ENCODE data around the gene STPG2. TPM values are rescaled to one million over a fixed set of nuclear protein-coding genes. Genes with fewer than 3 reads are reported as not detected.

Gene STPG2
- total and polyA plus RNA-seq, 12 donors = 0.07 to 1.8 (median 0.61) TPM; not detected in 3

- Histone ChIP-seq H3K27me3 (no peaks in the 10 kb centered on the region), H3K4me1 (replicated peaks in 1 of 2) (no peaks in the 10 kb centered on the region), H3K4me3 (no peak overlapping the region), H3K9me3 (replicated peaks in 1 of 3) (no peaks in the 10 kb centered on the region), H3K36me3 (replicated peaks in 1 of 2) (no peaks in the 10 kb centered on the region), H3K27ac (no peak overlapping the region)
- TF ChIP-seq POLR2A (IDR thresholded peaks at IDR 0.05) = no peak
- TF ChIP-seq CTCF (IDR thresholded peaks at IDR 0.05) = no peak
- intact Hi-C loops (cut with DNase I) = no loop called here
- no peak for DNase-seq
- WGBS, 4 donors = 59 to 68% (median 64%) methylated on average over 1 of the region's 1 CpG
Measured at GRCh38 chr4:97942137-97942536, 201.1 kb downstream of the STPG2 start.

- WGBS, 4 donors = 82 to 93% (median 89%) methylated on average over 3 to 7 of the region's 7 CpGs
- intact Hi-C loops (cut with DNase I) = no loop called here
- Histone ChIP-seq H3K4me1 (replicated peaks in 1 of 2) (no peaks in the 10 kb centered on the region), H3K9me3 (replicated peaks in 1 of 3) (no peaks in the 10 kb centered on the region), H3K27me3 (no peaks in the 10 kb centered on the region), H3K4me3 (no peak overlapping the region), H3K27ac (no peak overlapping the region), H3K36me3 (replicated peaks in 1 of 2) (no peaks in the 10 kb centered on the region)
- TF ChIP-seq CTCF (IDR thresholded peaks at IDR 0.05) (no peak), POLR2A (IDR thresholded peaks at IDR 0.05) (no peak)
- no peak for DNase-seq
Measured at GRCh38 chr4:97938141-97938540, 205.1 kb downstream of the STPG2 start.

GRCh38 chr4:97924341-97924958, 218.8 kb downstream of the STPG2 start:
- intact Hi-C loops (cut with DNase I) = no loop called here
- no peaks in the 10 kb centered on the region for H3K4me1 ChIP-seq (replicated peaks in 1 of 2)
- 47 to 63% (median 52%) methylated on average over 1 of the region's 1 CpG for WGBS, 4 donors
- H3K27me3 ChIP-seq = no peaks in the 10 kb centered on the region
- no peak for DNase-seq
- H3K4me3 ChIP-seq = no peak overlapping the region
- no peaks in the 10 kb centered on the region for H3K9me3 ChIP-seq (replicated peaks in 1 of 3)
- TF ChIP-seq POLR2A (IDR thresholded peaks at IDR 0.05) (no peak), CTCF (IDR thresholded peaks at IDR 0.05) (no peak)
- no peak overlapping the region for H3K27ac ChIP-seq
- H3K36me3 ChIP-seq (replicated peaks in 1 of 2) = no peaks in the 10 kb centered on the region

- intact Hi-C loops (cut with DNase I) = no loop called here
- no peak for TF ChIP-seq CTCF (IDR thresholded peaks at IDR 0.05)
- TF ChIP-seq POLR2A (IDR thresholded peaks at IDR 0.05) = no peak
- no peak overlapping the region for H3K27ac ChIP-seq
- H3K9me3 ChIP-seq (replicated peaks in 1 of 3) = no peaks in the 10 kb centered on the region
- DNase-seq = no peak
- WGBS, 4 donors = 93 to 100% (median 95%) methylated on average over 5 to 17 of the region's 17 CpGs
- H3K27me3 ChIP-seq = no peaks in the 10 kb centered on the region
- H3K36me3 ChIP-seq (replicated peaks in 1 of 2) = no peaks in the 10 kb centered on the region
- H3K4me1 ChIP-seq (replicated peaks in 1 of 2) = no peaks in the 10 kb centered on the region
- no peak overlapping the region for H3K4me3 ChIP-seq
Measured at GRCh38 chr4:97923096-97923495, 220.2 kb downstream of the STPG2 start.
